Psoas muscle (tissue), 8 donors: ENCODE measurements around the gene P2RX5. TPM values are rescaled to one million over a fixed set of nuclear protein-coding genes. Genes with fewer than 3 reads are reported as not detected.
"Not testable (repeated sequence)": the region's sequence is repeated elsewhere in the genome, so short reads cannot be mapped to it uniquely, and the experiment has no call there.

ENCODE experiments used
- ATAC-seq, 4 donors: fragments of 200-7000 bp; cut with Tn5 transposase; one replicate each; pipeline ENCODE4 v1.9.1; 2020; ENCODE audit warnings: moderate library complexity in 3 of 4, mild to moderate bottlenecking in 2 of 4
- DNase-seq, 2 donors: peaks; one replicate each; pipeline ENCODE4 v3.0.0-alpha.2; 2020
- H3K27ac ChIP-seq: fragments of 200-600 bp; one replicate; pipeline ENCODE4 v1.8.0; 2022
- H3K27me3 ChIP-seq, 3 donors: fragments of 200-600 bp in 1 of 3; one replicate each; pipeline versions ENCODE4 v1.6.1 to v1.8.0; 2013 to 2022; ENCODE audit warnings: low read length in 2 of 3, mild to moderate bottlenecking in 2 of 3, moderate library complexity in 1 of 3; ENCODE audit not compliant: insufficient read depth in 3 of 3
- H3K36me3 ChIP-seq, 2 donors: fragments of 200-600 bp in 1 of 2; one replicate each; pipeline versions ENCODE4 v1.6.1 to v1.8.0; 2013 to 2022; ENCODE audit warnings: low read depth in 1 of 2, mild to moderate bottlenecking in 1 of 2, moderate library complexity in 1 of 2; ENCODE audit not compliant: insufficient read depth in 1 of 2
- H3K4me1 ChIP-seq: fragments of 200-600 bp; one replicate; pipeline ENCODE4 v1.8.0; 2022
- H3K4me3 ChIP-seq: fragments of 200-600 bp; one replicate; pipeline ENCODE4 v1.8.0; 2022; ENCODE audit warnings: mild to moderate bottlenecking
- H3K9me3 ChIP-seq: fragments of 200-600 bp; one replicate; pipeline ENCODE4 v1.8.0; 2022
- WGBS, 3 donors: extraction: QIAGEN DNeasy Blood & Tissue Kit; methylation state at CpG; one replicate each; pipeline versions ENCODE4 v1.1.6 to v1.1.7; 2013; 5-methylcytosine and 5-hydroxymethylcytosine counted together
- intact Hi-C, 2 donors: fragments of 100-400 bp; cut with DNase I; formaldehyde crosslinking; loops; one replicate each; pipeline versions ENCODE4 v1.11.0 to v1.14.2; 2022
- polyA plus RNA-seq, 3 donors: library from polyadenylated mRNA; stranded (reverse); fragments of 200-250 nt; gene quantifications; one replicate each; pipeline ENCODE4 v1.2.3, GENCODE V29; 2013
- total RNA-seq, 4 donors: library from RNA; stranded (reverse); fragmentation: NEBNext Ultra II Directional in 2 of 4; extraction: Animal tissue kit (Norgen Biotek cat#: 25700) in 2 of 4; gene quantifications; one replicate each; pipeline versions ENCODE4 v1.2.1 to v1.2.4, GENCODE V29; 2021 to 2023
- TF ChIP-seq, protein P1 (sequence below): fragments of 200-600 bp; IDR thresholded peaks from one replicate; pipeline ENCODE4 v1.8.0; 2022; ENCODE audit warnings: antibody characterized with exemption
- donor health status: healthy with polysubstance abuse.
- donor health status: DM: no; HTN: no; CAD: no; lungs with moderate emphysema.
- donor health status: Bipolar disorder and iron deficiency.
- donor health status: healthy.
- donor health status: DM: yes; HTN: yes; CAD: no.
- donor health status: DM: no; HTN: no; CAD: no.
- donor health status: DM: no; HTN: no; CAD: no.
- donor health status: DM: yes; HTN: yes; CAD: no.

The P2RX5 gene
- total and polyA plus RNA-seq, 7 donors: 15.5 to 138 (median 30.8) TPM

DNA sequence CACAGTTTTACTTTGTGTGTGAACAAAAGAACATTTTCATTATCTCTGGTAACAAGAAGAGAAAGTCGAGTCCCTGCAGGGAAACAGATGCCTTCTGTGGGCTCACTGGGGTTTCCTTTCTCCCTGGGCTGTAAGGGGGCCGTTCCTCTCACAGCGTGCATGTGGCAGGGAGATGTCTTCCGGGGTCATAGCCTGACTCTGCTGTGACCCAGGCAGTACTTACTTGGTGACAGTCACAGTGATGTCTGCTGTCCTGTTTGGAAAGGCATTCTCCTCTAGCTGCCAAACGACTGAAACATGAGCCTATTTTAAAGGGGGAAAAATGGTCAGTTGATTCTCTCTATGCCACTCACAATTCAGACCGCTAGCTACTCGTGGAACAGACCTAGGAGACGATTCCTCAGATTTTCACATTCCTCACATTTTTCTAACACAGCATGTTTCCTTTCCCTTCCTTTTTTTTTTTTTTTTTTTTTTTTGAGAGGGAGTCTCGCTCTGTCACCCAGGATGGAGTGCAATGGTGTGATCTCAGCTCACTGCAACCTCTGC, 35.0 kb upstream of the P2RX5 start:
- ATAC-seq (peak in 3 of 4 donors; percentile 54 to 67 (median 57)), DNase-seq (no peak)
- Histone ChIP-seq H3K4me3 (no peak overlapping the region), H3K4me1 (no peaks in the 10 kb centered on the region), H3K27me3 (no peaks in the 10 kb centered on the region), H3K36me3 (no peaks in the 10 kb centered on the region), H3K9me3 (no peaks in the 10 kb centered on the region), H3K27ac (no peak overlapping the region)
- intact Hi-C loops: loop anchor here (5.0 to 10.0 kb wide), 3 partner anchors 49 to 274 kb away; no protein-coding TSS in a partner anchor
- TF ChIP-seq, protein P1, sequence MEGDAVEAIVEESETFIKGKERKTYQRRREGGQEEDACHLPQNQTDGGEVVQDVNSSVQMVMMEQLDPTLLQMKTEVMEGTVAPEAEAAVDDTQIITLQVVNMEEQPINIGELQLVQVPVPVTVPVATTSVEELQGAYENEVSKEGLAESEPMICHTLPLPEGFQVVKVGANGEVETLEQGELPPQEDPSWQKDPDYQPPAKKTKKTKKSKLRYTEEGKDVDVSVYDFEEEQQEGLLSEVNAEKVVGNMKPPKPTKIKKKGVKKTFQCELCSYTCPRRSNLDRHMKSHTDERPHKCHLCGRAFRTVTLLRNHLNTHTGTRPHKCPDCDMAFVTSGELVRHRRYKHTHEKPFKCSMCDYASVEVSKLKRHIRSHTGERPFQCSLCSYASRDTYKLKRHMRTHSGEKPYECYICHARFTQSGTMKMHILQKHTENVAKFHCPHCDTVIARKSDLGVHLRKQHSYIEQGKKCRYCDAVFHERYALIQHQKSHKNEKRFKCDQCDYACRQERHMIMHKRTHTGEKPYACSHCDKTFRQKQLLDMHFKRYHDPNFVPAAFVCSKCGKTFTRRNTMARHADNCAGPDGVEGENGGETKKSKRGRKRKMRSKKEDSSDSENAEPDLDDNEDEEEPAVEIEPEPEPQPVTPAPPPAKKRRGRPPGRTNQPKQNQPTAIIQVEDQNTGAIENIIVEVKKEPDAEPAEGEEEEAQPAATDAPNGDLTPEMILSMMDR: no peak
- WGBS, 3 donors: 20 to 36% (median 33%) methylated on average over 8 to 9 of the region's 9 CpGs

DNA sequence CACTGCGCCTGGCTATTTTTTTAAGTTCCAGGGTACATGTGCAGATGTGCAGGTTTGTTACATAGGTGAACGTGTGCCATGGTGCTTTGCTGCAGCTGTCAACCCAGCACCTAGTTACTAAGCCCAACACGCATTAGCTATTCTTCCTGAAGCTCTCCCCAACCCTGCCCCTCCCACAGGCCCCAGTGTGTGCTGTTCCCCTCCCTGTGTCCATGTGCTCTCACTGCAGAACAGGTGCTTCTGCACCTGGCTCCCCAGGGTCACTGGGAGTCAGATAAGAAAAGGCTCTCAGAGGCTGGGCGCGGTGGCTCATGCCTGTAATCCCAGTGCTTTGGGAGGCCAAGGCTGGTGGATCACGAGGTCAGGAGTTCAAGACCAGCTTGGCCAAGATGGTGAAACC, 33.9 kb upstream of the P2RX5 start:
- Histone ChIP-seq H3K9me3 (no peaks in the 10 kb centered on the region), H3K4me3 (no peak overlapping the region), H3K27me3 (no peaks in the 10 kb centered on the region), H3K36me3 (no peaks in the 10 kb centered on the region), H3K4me1 (no peaks in the 10 kb centered on the region), H3K27ac (no peak overlapping the region)
- WGBS, 3 donors: 81 to 97% (median 93%) methylated on average over 6 of the region's 6 CpGs
- DNase-seq (no peak), ATAC-seq (no peak)
- intact Hi-C loops: loop anchor here (5.0 to 10.0 kb wide), 3 partner anchors 48 to 275 kb away; no protein-coding TSS in a partner anchor
- TF ChIP-seq, protein P1: no peak

DNA sequence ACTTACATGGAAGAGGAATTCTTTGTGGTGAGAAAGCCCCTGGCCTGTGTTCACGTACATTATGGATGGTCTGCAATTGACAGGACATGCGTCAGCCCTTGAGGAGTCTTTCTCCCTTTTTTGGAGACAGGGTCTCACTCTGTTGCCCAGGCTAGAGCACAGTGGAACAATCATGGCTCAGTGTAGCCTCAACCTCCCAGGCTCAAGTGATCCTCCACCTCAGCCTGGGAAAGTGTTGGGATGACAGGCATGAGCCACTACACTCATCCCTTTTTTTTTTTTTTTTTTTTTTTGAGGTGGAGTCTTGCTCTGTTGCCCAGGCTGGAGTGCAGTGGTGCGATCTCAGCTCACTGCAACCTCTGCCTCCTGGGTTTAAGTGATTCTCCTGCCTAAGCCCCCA, 32.1 kb upstream of the P2RX5 start:
- H3K27ac ChIP-seq, H3K4me1 ChIP-seq, intact Hi-C loops, ATAC-seq, H3K27me3 ChIP-seq, H3K4me3 ChIP-seq, H3K9me3 ChIP-seq, H3K36me3 ChIP-seq, DNase-seq: not testable (repeated sequence)
- 96 to 100% (median 98%) methylated on average over 3 of the region's 3 CpGs for WGBS, 3 donors

DNA sequence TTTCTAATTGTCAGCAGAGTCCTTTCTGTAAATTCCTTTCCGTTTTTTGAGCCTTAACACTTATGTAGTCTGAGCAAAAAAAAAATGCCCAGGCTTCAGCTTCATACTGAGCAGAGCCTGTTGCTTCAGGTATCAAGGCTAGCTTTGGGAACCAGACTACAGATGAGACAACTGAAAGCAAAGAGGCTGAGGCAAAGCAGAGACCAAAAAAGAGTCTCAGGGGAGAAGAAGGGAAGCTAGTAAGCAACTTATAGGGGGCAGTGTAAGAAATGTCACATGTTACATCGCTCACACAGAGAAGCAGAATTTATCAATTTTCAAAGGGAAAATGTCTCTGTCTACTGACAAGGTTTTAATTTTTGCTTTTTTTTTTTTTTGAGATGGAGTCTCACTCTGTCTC, 31.1 kb upstream of the P2RX5 start:
- no peaks in the 10 kb centered on the region for H3K9me3 ChIP-seq
- H3K4me1 ChIP-seq: peaks cover 19% of the 10 kb centered on the region
- WGBS, 3 donors: 38 to 72% (median 62%) methylated on average over 2 of the region's 2 CpGs
- no peak overlapping the region for H3K4me3 ChIP-seq
- DNase-seq (no peak), ATAC-seq (no peak)
- intact Hi-C loops: no loop called here
- H3K36me3 ChIP-seq: no peaks in the 10 kb centered on the region
- H3K27me3 ChIP-seq: no peaks in the 10 kb centered on the region
- H3K27ac ChIP-seq: no peak overlapping the region
- TF ChIP-seq, protein P1: no peak

DNA sequence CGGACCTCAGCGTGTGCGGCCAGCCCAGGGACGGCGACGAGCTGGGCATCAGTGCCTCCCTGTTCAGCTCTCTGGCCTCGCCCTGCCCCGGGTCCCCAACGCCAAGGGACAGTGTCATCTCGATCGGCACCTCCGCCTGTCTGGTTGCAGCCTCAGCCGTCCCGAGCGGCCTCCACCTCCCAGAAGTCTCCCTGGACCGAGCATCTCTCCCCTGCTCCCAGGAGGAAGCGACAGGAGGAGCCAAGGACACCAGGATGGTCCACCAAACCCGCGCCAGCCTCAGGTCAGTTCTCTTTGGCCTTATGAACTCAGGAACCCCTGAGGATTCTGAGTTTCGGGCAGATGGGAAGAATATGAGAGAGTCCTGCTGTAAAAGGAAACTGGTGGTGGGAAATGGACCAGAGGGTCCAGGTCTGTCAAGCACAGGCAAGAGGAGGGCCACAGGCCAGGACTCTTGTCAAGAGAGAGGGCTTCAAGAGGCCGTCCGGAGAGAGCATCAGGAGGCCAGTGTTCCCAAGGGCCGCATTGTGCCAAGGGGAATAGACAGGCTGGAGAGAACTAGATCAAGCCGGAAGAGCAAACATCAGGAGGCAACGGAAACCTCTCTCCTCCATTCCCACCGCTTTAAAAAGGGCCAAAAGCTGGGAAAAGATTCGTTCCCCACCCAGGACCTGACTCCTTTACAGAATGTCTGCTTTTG, 28.6 kb upstream of the P2RX5 start:
- Histone ChIP-seq H3K27me3 (no peaks in the 10 kb centered on the region), H3K4me3 (peak overlapping the region; percentile 72), H3K27ac (no peak overlapping the region), H3K36me3 (peaks cover 0 to 18% of the 10 kb centered on the region in 2 donors), H3K4me1 (peaks cover 22% of the 10 kb centered on the region), H3K9me3 (no peaks in the 10 kb centered on the region)
- DNase-seq (no peak), ATAC-seq (peak in 1 of 4 donors; percentile 10)
- TF ChIP-seq, protein P1: no peak
- WGBS, 3 donors: 15 to 17% (median 17%) methylated on average over 21 to 27 of the region's 27 CpGs
- intact Hi-C loops: loop anchor here in 1 of 2 donors (5.0 kb wide), 1 partner anchor 42 kb away; no protein-coding TSS in a partner anchor
